CD14-positive monocyte (primary cell): ENCODE data around the gene TACC3. TPM values are rescaled to one million over a fixed set of nuclear protein-coding genes. Genes with fewer than 3 reads are reported as not detected.

ENCODE experiments used
- DNase-seq, 3 donors: peaks; one replicate each; pipeline ENCODE4 v3.0.0-alpha.2; 2011 to 2022
- H2AFZ ChIP-seq: 2 replicates; pipeline ENCODE4 v1.6.0; 2012; ENCODE audit warnings: mild to moderate bottlenecking, low read depth, low read length, inconsistent platforms; ENCODE audit not compliant: insufficient read depth, poor library complexity, severe bottlenecking
- H3K27ac ChIP-seq, 2 donors: 1 replicate in 1 of 2; 2 replicates in 1 of 2; pipeline ENCODE4 v1.5.1; 2012 to 2013; ENCODE audit warnings: low read length in 2 of 2, control low read depth in 1 of 2, inconsistent platforms in 1 of 2, low read depth in 1 of 2, mild to moderate bottlenecking in 1 of 2
- H3K27me3 ChIP-seq, 2 donors: one replicate each; pipeline versions ENCODE4 v1.6.0 to v1.6.1; 2011 to 2013; ENCODE audit warnings: low read length in 2 of 2; ENCODE audit not compliant: control insufficient read depth in 2 of 2, insufficient read depth in 2 of 2
- H3K36me3 ChIP-seq, 2 donors: replicated peaks in 1 of 2; 1 replicate in 1 of 2; 2 replicates in 1 of 2; pipeline versions ENCODE4 v1.5.1 to v1.6.1; 2012 to 2013; ENCODE audit warnings: low read length in 2 of 2, control low read depth in 1 of 2, inconsistent platforms in 1 of 2, mild to moderate bottlenecking in 1 of 2; ENCODE audit not compliant: insufficient read depth in 2 of 2, control insufficient read depth in 1 of 2
- H3K4me1 ChIP-seq, 2 donors: 1 replicate in 1 of 2; 2 replicates in 1 of 2; pipeline versions ENCODE4 v1.5.1 to v1.6.1; 2012 to 2013; ENCODE audit warnings: low read length in 2 of 2, control low read depth in 1 of 2, inconsistent platforms in 1 of 2, mild to moderate bottlenecking in 1 of 2, moderate library complexity in 1 of 2; ENCODE audit not compliant: insufficient read depth in 2 of 2, control insufficient read depth in 1 of 2
- H3K4me2 ChIP-seq: replicated peaks from 2 replicates; pipeline ENCODE3; 2012; ENCODE audit warnings: low read length, moderate library complexity, mild to moderate bottlenecking; ENCODE audit not compliant: poor library complexity, severe bottlenecking; ENCODE audit errors: extremely low read depth
- H3K4me3 ChIP-seq, 3 experiments: fragments of 200-600 bp in 1 of 3; sonication (generic) in 1 of 3; replicated peaks in 1 of 3; 1 replicate in 2 of 3; 2 replicates in 1 of 3; pipeline ENCODE4 v1.5.1; 2011 to 2013; ENCODE audit warnings: low read length in 3 of 3, mild to moderate bottlenecking in 3 of 3, control low read depth in 2 of 3, low read depth in 2 of 3, inconsistent platforms in 1 of 3, moderate library complexity in 1 of 3
- H3K79me2 ChIP-seq: 2 replicates; pipeline ENCODE4 v1.6.0; 2012; ENCODE audit warnings: mild to moderate bottlenecking, control low read depth, inconsistent platforms, low read length, moderate library complexity; ENCODE audit not compliant: insufficient read depth
- H3K9ac ChIP-seq: 2 replicates; pipeline ENCODE4 v1.6.0; 2017; ENCODE audit warnings: low read length, mild to moderate bottlenecking; ENCODE audit not compliant: insufficient read depth, poor library complexity, severe bottlenecking
- H3K9me3 ChIP-seq, 2 donors: replicated peaks in 1 of 2; 1 replicate in 1 of 2; 2 replicates in 1 of 2; pipeline versions ENCODE4 v1.5.1 to v1.6.1; 2012 to 2013; ENCODE audit warnings: low read length in 2 of 2, control low read depth in 1 of 2; ENCODE audit not compliant: control insufficient read depth in 1 of 2, insufficient read depth in 1 of 2
- H4K20me1 ChIP-seq: 2 replicates; pipeline ENCODE4 v1.6.0; 2012; ENCODE audit warnings: mild to moderate bottlenecking, low read length, control low read depth, moderate library complexity; ENCODE audit not compliant: insufficient read depth
- H3K27ac Mint-ChIP-seq, 7 donors: one replicate each; pipeline ENCODE4 v1.8.0; 2020; ENCODE audit warnings: mild to moderate bottlenecking in 7 of 7, mixed read lengths in 7 of 7, moderate library complexity in 6 of 7, inconsistent platforms in 2 of 7
- H3K27me3 Mint-ChIP-seq, 3 donors: one replicate each; pipeline ENCODE4 v1.8.0; 2021 to 2022; ENCODE audit warnings: low read depth in 3 of 3, mild to moderate bottlenecking in 3 of 3, mixed read lengths in 3 of 3, moderate library complexity in 3 of 3, inconsistent platforms in 1 of 3
- H3K36me3 Mint-ChIP-seq, 2 donors: one replicate each; pipeline ENCODE4 v1.8.0; 2020; ENCODE audit warnings: mixed read lengths in 2 of 2, inconsistent platforms in 1 of 2, mild to moderate bottlenecking in 1 of 2
- H3K4me1 Mint-ChIP-seq: one replicate; pipeline ENCODE4 v1.8.0; 2020; ENCODE audit warnings: mild to moderate bottlenecking, mixed read lengths
- H3K4me3 Mint-ChIP-seq, 2 donors: one replicate each; pipeline ENCODE4 v1.8.0; 2020; ENCODE audit warnings: mild to moderate bottlenecking in 2 of 2, mixed read lengths in 2 of 2, moderate library complexity in 1 of 2
- H3K9me3 Mint-ChIP-seq, 7 donors: one replicate each; pipeline ENCODE4 v1.8.0; 2020 to 2022; ENCODE audit warnings: mixed read lengths in 7 of 7, mild to moderate bottlenecking in 6 of 7, moderate library complexity in 6 of 7, inconsistent platforms in 2 of 7
- WGBS: methylation state at CpG from one replicate; pipeline ENCODE4 v1.1.5; 2013; ENCODE audit warnings: missing lambda C conversion rate; ENCODE audit not compliant: insufficient coverage; 5-methylcytosine and 5-hydroxymethylcytosine counted together
- intact Hi-C, 2 donors: fragments of 100-400 bp; cut with micrococcal nuclease; formaldehyde crosslinking; loops; one replicate each; pipeline versions ENCODE4 v1.15.0 to v1.15.1; 2023
- polyA plus RNA-seq, 3 donors: library from polyadenylated mRNA; depleted of rRNA in 1 of 3; unstranded in 2 of 3; stranded (reverse) in 1 of 3; fragments of 300-500 nt in 2 of 3; fragments of >200 nt in 1 of 3; fragmentation: Illumina TruSeq in 2 of 3; gene quantifications; 1 replicate in 2 of 3; 2 replicates in 1 of 3; pipeline ENCODE4 v1.2.3, GENCODE V29; 2012 to 2021
- TF ChIP-seq, protein P1 (sequence below): fragments of 200-600 bp; IDR thresholded peaks from one replicate; pipeline ENCODE4 v1.8.0; 2022; ENCODE audit warnings: antibody characterized with exemption, mild to moderate bottlenecking

Gene TACC3
- polyA plus RNA-seq, 3 donors: 43.7 to 84.2 (median 56.6) TPM

- Mint-ChIP-seq H3K4me1 (no peaks in the 10 kb centered on the region), H3K27ac (no peak overlapping the region), H3K27me3 (peaks cover 12 to 17% (median 14%) of the 10 kb centered on the region in 3 donors), H3K4me3 (no peak overlapping the region), H3K36me3 (no peaks in the 10 kb centered on the region), H3K9me3 (peaks cover 0 to 5% (median 0%) of the 10 kb centered on the region in 7 donors)
- Histone ChIP-seq H4K20me1 (no peaks in the 10 kb centered on the region), H3K36me3 (no peaks in the 10 kb centered on the region), H3K9ac (no peak overlapping the region), H3K4me2 (no peak overlapping the region), H2AFZ (no peak overlapping the region), H3K79me2 (no peaks in the 10 kb centered on the region), H3K4me1 (no peaks in the 10 kb centered on the region), H3K27me3 (peaks cover 0 to 11% of the 10 kb centered on the region in 2 donors), H3K27ac (no peak overlapping the region), H3K9me3 (no peaks in the 10 kb centered on the region), H3K4me3 (no peak overlapping the region)
- 93% methylated on average over 33 of the region's 34 CpGs for WGBS
- TF ChIP-seq, protein P1, sequence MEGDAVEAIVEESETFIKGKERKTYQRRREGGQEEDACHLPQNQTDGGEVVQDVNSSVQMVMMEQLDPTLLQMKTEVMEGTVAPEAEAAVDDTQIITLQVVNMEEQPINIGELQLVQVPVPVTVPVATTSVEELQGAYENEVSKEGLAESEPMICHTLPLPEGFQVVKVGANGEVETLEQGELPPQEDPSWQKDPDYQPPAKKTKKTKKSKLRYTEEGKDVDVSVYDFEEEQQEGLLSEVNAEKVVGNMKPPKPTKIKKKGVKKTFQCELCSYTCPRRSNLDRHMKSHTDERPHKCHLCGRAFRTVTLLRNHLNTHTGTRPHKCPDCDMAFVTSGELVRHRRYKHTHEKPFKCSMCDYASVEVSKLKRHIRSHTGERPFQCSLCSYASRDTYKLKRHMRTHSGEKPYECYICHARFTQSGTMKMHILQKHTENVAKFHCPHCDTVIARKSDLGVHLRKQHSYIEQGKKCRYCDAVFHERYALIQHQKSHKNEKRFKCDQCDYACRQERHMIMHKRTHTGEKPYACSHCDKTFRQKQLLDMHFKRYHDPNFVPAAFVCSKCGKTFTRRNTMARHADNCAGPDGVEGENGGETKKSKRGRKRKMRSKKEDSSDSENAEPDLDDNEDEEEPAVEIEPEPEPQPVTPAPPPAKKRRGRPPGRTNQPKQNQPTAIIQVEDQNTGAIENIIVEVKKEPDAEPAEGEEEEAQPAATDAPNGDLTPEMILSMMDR: no peak
- intact Hi-C loops: no loop called here
- DNase-seq: no peak
These were observed 65.4 kb downstream of the TACC3 start for GRCh38 chr4:1786544-1787362.

DNA sequence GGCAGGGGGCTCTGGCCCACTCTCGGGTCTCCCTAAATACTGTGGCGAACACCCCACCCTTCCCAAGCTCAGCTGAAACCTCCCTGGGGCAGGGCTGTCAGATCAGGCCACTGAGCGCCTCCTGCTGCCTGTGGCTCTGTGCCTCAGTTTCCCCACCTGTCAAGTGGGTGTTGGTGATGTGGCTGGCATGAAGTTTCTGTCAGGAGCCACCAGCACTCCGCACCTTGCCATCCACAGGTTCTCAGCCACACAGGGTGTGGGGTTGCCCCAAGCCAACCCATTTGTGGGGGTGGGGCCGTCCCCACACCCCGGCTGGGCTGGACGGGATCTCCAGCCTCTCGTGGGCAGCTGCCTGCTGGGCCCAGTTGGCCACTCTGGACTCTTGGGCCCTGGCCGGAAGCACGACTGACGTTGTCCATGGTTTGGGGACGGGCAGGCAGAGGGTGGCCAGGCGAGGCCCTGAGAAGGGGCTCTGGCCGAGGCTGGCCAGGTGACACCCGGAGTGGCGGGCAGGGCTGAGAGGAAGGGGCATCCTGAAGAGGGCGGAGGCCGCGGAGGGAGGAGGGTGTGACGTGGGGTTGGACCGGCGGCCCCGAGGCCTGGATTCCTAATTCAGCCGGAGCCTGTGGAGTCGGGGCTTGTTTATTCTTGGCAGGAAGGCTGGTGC, 66.2 kb downstream of the TACC3 start:
- no peaks in the 10 kb centered on the region for H4K20me1 ChIP-seq
- no peak overlapping the region for H3K27ac ChIP-seq
- Mint-ChIP-seq H3K36me3 (no peaks in the 10 kb centered on the region), H3K9me3 (peaks cover 0 to 6% (median 0%) of the 10 kb centered on the region in 7 donors), H3K4me1 (no peaks in the 10 kb centered on the region), H3K27me3 (peaks cover 18 to 25% (median 22%) of the 10 kb centered on the region in 3 donors), H3K27ac (no peak overlapping the region), H3K4me3 (no peak overlapping the region)
- TF ChIP-seq, protein P1: no peak
- H3K4me3 ChIP-seq: no peak overlapping the region
- intact Hi-C loops: no loop called here
- H3K9me3 ChIP-seq: no peaks in the 10 kb centered on the region
- no peaks in the 10 kb centered on the region for H3K4me1 ChIP-seq
- peaks cover under 1 to 19% of the 10 kb centered on the region in 2 donors for H3K27me3 ChIP-seq
- 93% methylated on average over 11 of the region's 25 CpGs for WGBS
- no peaks in the 10 kb centered on the region for H3K36me3 ChIP-seq
- no peak overlapping the region for H3K4me2 ChIP-seq
- no peak for DNase-seq
- no peak overlapping the region for H2AFZ ChIP-seq
- no peaks in the 10 kb centered on the region for H3K79me2 ChIP-seq
- no peak overlapping the region for H3K9ac ChIP-seq
